Mesendoderm (in vitro differentiated cells): ENCODE measurements around the gene STRIT1.

ENCODE experiments used
- DNase-seq: peaks from one replicate; pipeline ENCODE4 v3.0.0; 2013
- H2AK5ac ChIP-seq: 2 replicates; pipeline ENCODE4 v1.6.1; 2013; ENCODE audit warnings: low read length, inconsistent platforms
- H2BK120ac ChIP-seq: 2 replicates; pipeline ENCODE4 v1.6.1; 2013; ENCODE audit warnings: low read depth, mild to moderate bottlenecking, low read length, moderate library complexity, mixed read lengths
- H2BK15ac ChIP-seq: replicated peaks from 2 replicates; pipeline ENCODE4 v1.6.1; 2013; ENCODE audit warnings: low read depth, mild to moderate bottlenecking, moderate library complexity
- H2BK5ac ChIP-seq: 2 replicates; pipeline ENCODE4 v1.6.1; 2013; ENCODE audit warnings: low read length, inconsistent platforms
- H3K18ac ChIP-seq: 2 replicates; pipeline ENCODE4 v1.6.1; 2013; ENCODE audit warnings: mild to moderate bottlenecking, low read length, mixed read lengths
- H3K23ac ChIP-seq: one replicate; pipeline ENCODE4 v1.6.1; 2013; ENCODE audit warnings: low read length
- H3K27ac ChIP-seq: 2 replicates; pipeline ENCODE4 v1.5.1; 2013; ENCODE audit warnings: low read depth, mild to moderate bottlenecking, inconsistent platforms, low read length, moderate library complexity
- H3K27me3 ChIP-seq: 2 replicates; pipeline ENCODE4 v1.6.1; 2013; ENCODE audit warnings: low read length, control low read depth, mild to moderate bottlenecking, inconsistent platforms; ENCODE audit not compliant: insufficient read depth, poor library complexity
- H3K36me3 ChIP-seq: 2 replicates; pipeline ENCODE4 v1.6.1; 2013; ENCODE audit warnings: low read length, inconsistent platforms; ENCODE audit not compliant: control insufficient read depth, insufficient read depth
- H3K4ac ChIP-seq: one replicate; pipeline ENCODE4 v1.6.1; 2013; ENCODE audit warnings: low read depth, mild to moderate bottlenecking, low read length, moderate library complexity
- H3K4me1 ChIP-seq: 2 replicates; pipeline ENCODE4 v1.6.1; 2013; ENCODE audit warnings: low read depth, low read length, inconsistent platforms; ENCODE audit not compliant: control insufficient read depth
- H3K4me2 ChIP-seq: 2 replicates; pipeline ENCODE4 v1.6.1; 2013; ENCODE audit warnings: low read length
- H3K4me3 ChIP-seq: 2 replicates; pipeline ENCODE4 v1.5.1; 2013; ENCODE audit warnings: mild to moderate bottlenecking, low read length
- H3K56ac ChIP-seq: one replicate; pipeline ENCODE4 v1.6.1; 2013; ENCODE audit warnings: low read length
- H3K79me1 ChIP-seq: 2 replicates; pipeline ENCODE4 v1.6.1; 2013; ENCODE audit warnings: low read length, inconsistent platforms
- H3K79me2 ChIP-seq: 2 replicates; pipeline ENCODE4 v1.6.1; 2013; ENCODE audit warnings: mild to moderate bottlenecking, low read length; ENCODE audit not compliant: control insufficient read depth, insufficient read depth
- H3K9ac ChIP-seq: 2 replicates; pipeline ENCODE4 v1.6.1; 2013; ENCODE audit warnings: low read length, inconsistent platforms
- H4K5ac ChIP-seq: one replicate; pipeline ENCODE4 v1.6.1; 2013; ENCODE audit warnings: low read length
- H4K8ac ChIP-seq: one replicate; pipeline ENCODE4 v1.6.1; 2013; ENCODE audit warnings: low read depth, mild to moderate bottlenecking, control low read depth, low read length, moderate library complexity
- WGBS: extraction: QIAGEN DNeasy Blood & Tissue Kit; methylation state at CpG from one replicate; pipeline ENCODE4 v1.1.7; 2013; ENCODE audit warnings: low lambda C conversion rate, missing lambda C conversion rate; ENCODE audit not compliant: insufficient coverage; ENCODE audit errors: extremely low coverage; 5-methylcytosine and 5-hydroxymethylcytosine counted together

STRIT1 gene

DNA sequence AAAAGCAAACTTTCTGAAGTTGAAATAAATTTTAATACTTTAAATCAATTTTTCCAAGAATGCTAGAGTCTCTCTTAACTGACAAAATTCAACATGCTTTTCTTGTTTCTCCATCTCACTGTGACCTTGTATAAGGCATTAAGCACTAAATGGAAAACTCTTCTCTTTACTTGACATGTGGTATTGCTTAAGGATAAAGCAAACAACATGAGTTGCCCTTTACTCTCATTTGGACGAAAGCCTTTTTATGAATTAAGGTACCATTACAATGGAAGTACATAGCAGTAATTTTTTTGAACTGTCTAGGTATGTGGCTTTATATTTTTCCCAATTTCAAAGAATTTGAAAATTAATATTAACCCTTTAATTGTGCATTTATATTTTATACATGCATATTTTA is 1.4 kb downstream of the STRIT1 start:
- no peak overlapping the region for H2BK120ac ChIP-seq
- H3K4me1 ChIP-seq: no peaks in the 10 kb centered on the region
- H3K18ac ChIP-seq: no peak overlapping the region
- H3K4me3 ChIP-seq: no peak overlapping the region
- no peaks in the 10 kb centered on the region for H3K27me3 ChIP-seq
- H3K23ac ChIP-seq: no peak overlapping the region
- no peak overlapping the region for H4K5ac ChIP-seq
- H3K4me2 ChIP-seq: no peak overlapping the region
- H4K8ac ChIP-seq: no peak overlapping the region
- H3K36me3 ChIP-seq: no peaks in the 10 kb centered on the region
- H3K56ac ChIP-seq: no peak overlapping the region
- H2BK5ac ChIP-seq: no peak overlapping the region
- no peak overlapping the region for H3K27ac ChIP-seq
- DNase-seq: no peak
- H2AK5ac ChIP-seq: no peak overlapping the region
- H3K4ac ChIP-seq: no peak overlapping the region
- no peaks in the 10 kb centered on the region for H3K79me1 ChIP-seq
- no peaks in the 10 kb centered on the region for H3K79me2 ChIP-seq
- H3K9ac ChIP-seq: no peak overlapping the region
- H2BK15ac ChIP-seq: no peak overlapping the region
- WGBS: no CpG with 5 or more reads among the region's 1 CpG

DNA sequence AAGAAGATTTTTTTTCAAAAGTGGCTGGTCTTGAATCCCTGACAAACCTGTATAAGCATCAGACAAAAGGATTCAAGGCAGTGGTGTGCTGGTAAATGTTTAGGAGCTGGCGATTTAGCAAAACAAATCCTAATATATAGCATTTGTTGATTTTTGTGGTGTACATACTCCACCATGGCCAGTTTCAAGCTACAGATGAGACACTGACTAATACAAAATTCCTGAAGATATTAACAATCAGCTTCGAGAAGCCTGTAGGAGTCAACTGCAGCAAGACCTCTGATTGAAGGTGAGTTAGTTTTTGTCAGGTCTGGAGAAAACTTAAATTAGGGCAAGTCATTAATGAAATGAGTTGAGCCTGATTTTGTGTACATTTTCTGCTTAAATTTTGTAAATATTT is 6.7 kb downstream of the STRIT1 start:
- no peak overlapping the region for H3K4me2 ChIP-seq
- H2AK5ac ChIP-seq: no peak overlapping the region
- no CpG with 5 or more reads among the region's 2 CpGs for whole genome bisulfite sequencing
- H2BK15ac ChIP-seq: no peak overlapping the region
- H3K4me1 ChIP-seq: no peaks in the 10 kb centered on the region
- no peak overlapping the region for H3K9ac ChIP-seq
- H3K4ac ChIP-seq: no peak overlapping the region
- DNase-seq: no peak
- H4K5ac ChIP-seq: no peak overlapping the region
- H3K56ac ChIP-seq: no peak overlapping the region
- H4K8ac ChIP-seq: no peak overlapping the region
- no peaks in the 10 kb centered on the region for H3K79me1 ChIP-seq
- H3K79me2 ChIP-seq: no peaks in the 10 kb centered on the region
- no peak overlapping the region for H2BK120ac ChIP-seq
- no peak overlapping the region for H3K18ac ChIP-seq
- no peak overlapping the region for H3K4me3 ChIP-seq
- no peak overlapping the region for H3K27ac ChIP-seq
- H3K36me3 ChIP-seq: no peaks in the 10 kb centered on the region
- no peak overlapping the region for H3K23ac ChIP-seq
- H3K27me3 ChIP-seq: no peaks in the 10 kb centered on the region
- no peak overlapping the region for H2BK5ac ChIP-seq

DNA sequence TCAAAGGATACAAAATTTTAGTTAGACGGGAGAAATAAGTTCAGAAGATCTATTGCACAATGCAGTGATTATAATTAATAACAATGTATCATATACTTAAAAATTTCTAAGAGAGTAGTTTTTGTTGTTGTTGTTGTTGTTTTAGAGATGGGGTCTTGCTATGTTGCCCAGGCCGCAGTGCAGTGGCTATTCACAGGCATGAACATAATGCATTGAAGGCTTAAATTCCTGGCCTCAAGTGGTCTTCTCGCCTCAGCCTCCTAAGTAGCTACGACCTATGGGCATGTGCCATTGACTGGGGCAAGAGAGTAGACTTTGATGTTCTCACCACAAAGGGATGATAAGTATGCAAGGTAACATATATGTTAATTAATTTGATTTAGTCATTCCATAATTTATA is 7.5 kb downstream of the STRIT1 start:
- Histone ChIP-seq H3K4me3 (no peak overlapping the region), H3K36me3 (no peaks in the 10 kb centered on the region)
- no CpG with 5 or more reads among the region's 4 CpGs for WGBS

DNA sequence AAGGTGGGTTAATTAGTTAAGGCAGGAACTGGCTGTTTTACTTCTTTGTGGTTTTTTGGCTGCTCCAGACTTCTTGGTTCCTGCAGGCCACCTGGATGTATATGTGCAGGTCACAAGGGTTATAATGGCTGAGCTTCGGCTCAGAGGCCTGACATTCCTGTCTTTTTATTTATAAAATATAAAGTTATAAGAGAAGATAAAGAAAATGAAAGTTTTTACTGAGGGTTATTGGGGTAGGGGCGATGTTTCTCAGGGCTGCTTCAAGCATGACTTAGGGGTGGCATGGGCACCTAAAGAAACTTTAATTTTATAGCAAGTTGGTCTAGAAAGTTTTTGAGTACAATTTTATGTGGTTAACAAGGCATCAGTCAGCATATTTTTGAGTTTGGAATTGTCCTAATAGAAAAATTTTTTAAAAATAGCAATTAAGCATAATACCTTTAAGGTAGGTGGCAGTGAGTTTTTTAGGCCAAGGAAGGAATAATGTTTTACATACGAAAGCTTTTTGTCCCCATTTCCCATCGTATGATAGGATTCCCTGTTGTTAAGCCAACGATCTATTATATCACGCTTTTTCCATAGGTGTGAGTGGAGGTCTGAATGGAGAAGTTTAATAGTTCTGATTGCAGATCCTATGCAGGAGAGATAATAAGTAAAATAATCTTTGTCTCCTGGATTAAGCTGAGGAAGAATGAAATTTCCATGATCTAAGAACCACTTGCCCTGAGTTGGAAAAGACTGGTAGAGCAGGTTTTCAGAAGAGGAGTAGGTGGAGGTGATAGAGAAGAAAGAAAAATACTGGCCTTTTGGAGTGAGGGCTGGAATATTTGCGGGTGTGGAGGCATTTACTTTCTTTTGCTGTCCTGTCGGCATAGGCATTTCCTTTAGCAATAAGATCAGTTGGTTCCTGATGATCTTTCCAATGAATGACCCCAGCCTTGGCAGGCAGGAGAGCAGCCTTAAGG is 10.1 kb downstream of the STRIT1 start:
- Histone ChIP-seq H3K27ac (peak overlapping the region; percentile 6), H3K79me1 (no peaks in the 10 kb centered on the region)

More for the DNA sequence above, 7.5 kb downstream of the STRIT1 start:
- Histone ChIP-seq H2BK15ac (no peak overlapping the region), H3K27me3 (no peaks in the 10 kb centered on the region), H4K5ac (no peak overlapping the region), H2AK5ac (no peak overlapping the region), H3K79me1 (no peaks in the 10 kb centered on the region), H3K79me2 (no peaks in the 10 kb centered on the region), H3K9ac (no peak overlapping the region), H3K56ac (no peak overlapping the region), H3K18ac (no peak overlapping the region), H4K8ac (no peak overlapping the region), H3K23ac (no peak overlapping the region), H3K4me2 (no peak overlapping the region), H3K27ac (no peak overlapping the region), H3K4ac (no peak overlapping the region), H3K4me1 (no peaks in the 10 kb centered on the region), H2BK120ac (no peak overlapping the region), H2BK5ac (no peak overlapping the region)
- no peak for DNase-seq

DNA sequence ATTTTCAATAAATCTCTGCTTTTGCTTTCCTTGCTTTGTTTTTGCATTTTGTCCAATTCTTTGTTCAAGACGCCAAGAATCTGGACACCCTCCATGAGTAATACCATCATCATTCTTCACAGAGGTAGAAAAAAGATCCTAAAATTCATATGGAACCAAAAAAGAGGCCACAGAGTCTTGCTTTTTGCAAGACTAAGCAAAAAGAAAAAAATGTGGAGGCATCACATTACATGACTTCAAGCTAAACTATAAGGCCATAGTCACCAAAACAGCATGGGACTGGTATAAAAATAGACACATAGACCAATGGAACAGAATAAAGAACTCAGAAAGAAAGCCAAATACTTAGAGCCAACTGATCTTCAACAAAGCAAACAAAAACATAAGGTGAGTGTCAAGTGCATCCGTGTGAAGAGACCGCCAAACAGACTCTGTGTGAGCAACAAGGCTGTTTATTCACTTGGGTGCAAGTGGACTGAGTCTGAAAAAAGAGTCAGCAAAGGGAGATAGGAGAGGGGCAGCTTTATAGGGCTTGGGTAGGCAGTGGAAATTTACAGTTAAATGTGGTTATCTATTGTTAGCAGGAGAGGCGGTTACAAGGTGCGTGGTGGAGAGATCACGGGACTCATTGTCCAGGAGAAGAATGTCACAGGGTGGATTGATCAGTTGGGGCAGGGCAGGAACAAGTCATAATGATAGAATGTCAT is 10.9 kb downstream of the STRIT1 start:
- Histone ChIP-seq H3K9ac (no peak overlapping the region), H3K56ac (peak overlapping the region; percentile 49), H2AK5ac (no peak overlapping the region), H2BK120ac (peak overlapping the region; percentile 76), H2BK15ac (no peak overlapping the region), H3K23ac (no peak overlapping the region), H4K5ac (no peak overlapping the region), H3K27ac (peak overlapping the region; percentile 52), H3K4me1 (no peaks in the 10 kb centered on the region), H3K79me1 (no peaks in the 10 kb centered on the region), H2BK5ac (no peak overlapping the region), H3K27me3 (no peaks in the 10 kb centered on the region), H3K36me3 (no peaks in the 10 kb centered on the region), H3K79me2 (no peaks in the 10 kb centered on the region), H3K4ac (no peak overlapping the region), H3K4me2 (no peak overlapping the region), H3K4me3 (no peak overlapping the region), H3K18ac (peak overlapping the region; percentile 14), H4K8ac (no peak overlapping the region)
- no CpG with 5 or more reads among the region's 6 CpGs for WGBS
- no peak for DNase-seq

More for the DNA sequence above, 10.1 kb downstream of the STRIT1 start:
- H3K4me2 ChIP-seq: no peak overlapping the region
- no peaks in the 10 kb centered on the region for H3K36me3 ChIP-seq
- H4K5ac ChIP-seq: no peak overlapping the region
- no peak for DNase-seq
- H3K4me3 ChIP-seq: no peak overlapping the region
- H3K23ac ChIP-seq: no peak overlapping the region
- peak overlapping the region; percentile 14 for H3K18ac ChIP-seq
- H2BK15ac ChIP-seq: no peak overlapping the region
- H2AK5ac ChIP-seq: no peak overlapping the region
- peak overlapping the region; percentile 49 for H3K56ac ChIP-seq
- H4K8ac ChIP-seq: no peak overlapping the region
- no peaks in the 10 kb centered on the region for H3K27me3 ChIP-seq
- no peak overlapping the region for H2BK5ac ChIP-seq
- no peak overlapping the region for H2BK120ac ChIP-seq
- H3K9ac ChIP-seq: no peak overlapping the region
- 100% methylated on average over 1 of the region's 8 CpGs for WGBS
- H3K4me1 ChIP-seq: no peaks in the 10 kb centered on the region
- H3K4ac ChIP-seq: peak overlapping the region; percentile 16
- H3K79me2 ChIP-seq: no peaks in the 10 kb centered on the region
